GM19023 (cell line): ENCODE measurements around the gene LANCL1.
A peak's percentile ranks its signal among the peaks of the same experiment; 100 is the strongest.
"Not testable (repeated sequence)": the region's sequence is repeated elsewhere in the genome, so short reads cannot be mapped to it uniquely, and the experiment has no call there.

ENCODE experiments used
- ATAC-seq: cut with Tn5 transposase; IDR thresholded peaks from one replicate; pipeline ENCODE4 v1.9.1; 2021; ENCODE audit warnings: mild to moderate bottlenecking, moderate library complexity; ENCODE audit not compliant: unreplicated experiment

Gene LANCL1

DNA sequence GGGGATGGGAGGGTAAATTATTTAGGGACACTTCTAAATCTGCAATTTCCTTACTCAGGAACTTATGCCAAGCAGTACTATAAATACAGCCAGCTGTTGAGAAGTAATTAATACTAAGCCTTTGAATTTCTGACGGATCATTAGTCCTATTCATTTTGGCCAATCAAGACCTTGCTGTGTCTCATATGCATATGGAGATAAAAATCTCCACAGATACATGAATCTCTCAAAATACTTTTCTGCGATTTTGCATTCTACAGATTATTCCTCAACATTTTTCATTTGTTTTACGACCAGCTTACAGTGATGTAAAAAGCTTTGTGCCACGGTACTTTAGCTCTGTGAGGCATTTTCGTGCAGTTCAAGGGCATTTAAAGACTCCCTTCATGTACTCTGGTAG, 16.7 kb downstream of the LANCL1 start:
- no peak for ATAC-seq

GRCh38 chr2:210459407-210459806, 17.2 kb downstream of the LANCL1 start:
- no peak for ATAC-seq

GRCh38 chr2:210458395-210458794, 18.2 kb downstream of the LANCL1 start:
- ATAC-seq: no peak

GRCh38 chr2:210456571-210456970, 20.0 kb downstream of the LANCL1 start:
- ATAC-seq: no peak

- no peak for ATAC-seq
Measured at GRCh38 chr2:210454336-210454735, 22.2 kb downstream of the LANCL1 start.

GRCh38 chr2:210452194-210452593, 24.4 kb downstream of the LANCL1 start:
- no peak for ATAC-seq

DNA sequence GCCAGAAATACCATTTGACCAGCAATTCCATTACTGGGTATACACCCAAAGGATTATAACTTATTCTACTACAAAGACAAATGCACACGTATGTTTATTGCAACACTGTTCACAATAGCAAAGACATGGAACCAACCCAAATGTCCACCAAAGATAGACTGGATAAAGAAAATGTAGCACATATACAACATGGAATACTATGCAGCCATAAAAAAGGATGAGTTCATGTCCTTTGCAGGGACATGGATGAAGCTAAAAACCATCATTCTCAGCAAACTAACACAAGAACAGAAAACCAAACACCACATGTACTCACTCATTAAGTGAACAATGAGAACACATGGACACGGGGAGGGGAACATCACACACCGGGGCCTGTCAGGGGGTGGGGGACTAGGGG, 25.6 kb downstream of the LANCL1 start:
- not testable (repeated sequence) for ATAC-seq

DNA sequence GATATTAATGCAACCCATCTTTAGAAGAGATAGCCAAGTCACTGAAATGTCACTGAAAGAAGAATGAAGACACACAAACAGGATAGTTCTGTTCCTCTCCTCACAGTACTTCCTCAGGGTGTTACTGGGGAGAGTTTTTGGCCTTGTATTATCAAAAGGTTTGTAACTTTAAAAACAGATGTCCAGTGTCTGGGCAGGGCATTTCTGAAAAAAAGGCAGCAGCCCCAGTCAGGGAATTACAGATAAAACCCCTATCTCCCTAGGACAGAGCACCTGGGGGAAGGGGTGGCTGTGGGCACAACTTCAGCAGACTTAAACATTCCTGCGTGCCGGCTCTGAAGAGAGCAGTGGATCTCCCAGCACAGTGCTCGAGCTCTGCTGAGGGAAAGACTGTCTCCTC, 30.8 kb downstream of the LANCL1 start:
- no peak for ATAC-seq

DNA sequence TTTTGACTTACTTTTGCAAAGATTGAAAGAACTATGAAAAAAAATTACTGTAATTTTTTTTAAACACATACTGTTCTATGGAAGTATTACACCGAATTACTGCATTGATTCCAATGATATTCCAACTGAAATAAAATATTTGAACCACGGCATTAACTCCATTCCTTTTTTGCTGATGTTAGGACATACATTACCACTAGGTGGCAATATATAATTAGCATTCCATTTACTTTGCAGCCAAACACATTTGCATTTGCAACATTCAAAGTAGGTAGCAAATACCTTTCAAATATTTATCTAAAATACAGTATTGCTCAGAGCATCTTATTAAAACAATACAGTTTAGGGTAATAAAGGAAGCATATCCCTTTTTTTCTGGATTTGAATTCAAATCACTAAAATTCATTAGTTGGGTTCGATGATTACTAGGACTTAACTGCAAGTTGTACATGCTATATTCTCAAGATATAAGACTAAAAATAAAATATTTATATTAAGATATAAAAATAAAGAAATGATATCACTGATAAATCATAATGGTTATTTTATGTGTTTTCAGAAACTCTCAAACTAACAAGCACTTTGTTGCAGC, 31.3 kb downstream of the LANCL1 start:
- ATAC-seq: no peak

DNA sequence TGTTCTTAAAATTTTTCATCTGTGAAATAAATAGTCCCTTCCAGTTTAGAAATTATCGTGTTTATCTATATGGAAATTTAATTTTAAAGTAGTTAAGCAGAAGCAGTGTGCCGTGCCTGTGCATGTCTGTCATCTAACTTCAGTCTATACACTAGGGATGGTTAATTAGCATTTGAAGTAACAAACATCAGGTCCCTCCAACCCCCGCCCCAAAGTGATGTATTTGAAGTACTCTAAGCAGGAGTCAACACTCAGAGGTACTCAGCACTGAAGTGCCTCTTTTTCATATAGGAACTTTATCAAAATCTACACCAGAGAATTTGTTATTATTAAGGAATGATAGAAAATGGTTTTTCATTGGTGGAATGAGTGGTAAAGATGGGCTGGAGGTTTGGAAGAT, 33.0 kb downstream of the LANCL1 start:
- ATAC-seq: no peak

DNA sequence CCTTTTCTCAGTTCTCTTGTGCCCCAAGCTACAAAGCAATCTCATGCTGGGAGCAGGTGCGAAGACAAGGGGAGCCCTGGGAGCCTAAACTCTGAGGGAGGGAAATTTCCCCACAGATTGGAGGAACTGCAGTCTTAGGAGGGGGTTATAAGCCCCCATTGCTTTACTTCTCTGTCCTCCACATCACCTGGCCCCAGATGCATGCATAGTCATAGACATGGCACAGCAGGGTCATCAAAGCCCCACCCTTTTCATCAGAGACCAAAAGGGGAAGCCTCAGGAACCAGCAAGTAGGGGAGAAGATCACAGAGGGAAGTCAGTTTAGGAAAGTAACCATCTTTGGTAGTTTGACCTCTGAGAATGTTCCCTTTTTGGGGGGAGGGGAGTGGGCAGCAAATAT, 33.7 kb downstream of the LANCL1 start:
- ATAC-seq: peak; percentile 38

- ATAC-seq: peak; percentile 57
Measured at GRCh38 chr2:210442457-210442856, 34.1 kb downstream of the LANCL1 start.

GRCh38 chr2:210440206-210440605, 36.4 kb downstream of the LANCL1 start:
- ATAC-seq: no peak

GRCh38 chr2:210435439-210435838, 41.1 kb downstream of the LANCL1 start:
- ATAC-seq: no peak

GRCh38 chr2:210432633-210433032, 43.9 kb downstream of the LANCL1 start:
- ATAC-seq: no peak

GRCh38 chr2:210429403-210430137, 47.0 kb downstream of the LANCL1 start:
- ATAC-seq: no peak

DNA sequence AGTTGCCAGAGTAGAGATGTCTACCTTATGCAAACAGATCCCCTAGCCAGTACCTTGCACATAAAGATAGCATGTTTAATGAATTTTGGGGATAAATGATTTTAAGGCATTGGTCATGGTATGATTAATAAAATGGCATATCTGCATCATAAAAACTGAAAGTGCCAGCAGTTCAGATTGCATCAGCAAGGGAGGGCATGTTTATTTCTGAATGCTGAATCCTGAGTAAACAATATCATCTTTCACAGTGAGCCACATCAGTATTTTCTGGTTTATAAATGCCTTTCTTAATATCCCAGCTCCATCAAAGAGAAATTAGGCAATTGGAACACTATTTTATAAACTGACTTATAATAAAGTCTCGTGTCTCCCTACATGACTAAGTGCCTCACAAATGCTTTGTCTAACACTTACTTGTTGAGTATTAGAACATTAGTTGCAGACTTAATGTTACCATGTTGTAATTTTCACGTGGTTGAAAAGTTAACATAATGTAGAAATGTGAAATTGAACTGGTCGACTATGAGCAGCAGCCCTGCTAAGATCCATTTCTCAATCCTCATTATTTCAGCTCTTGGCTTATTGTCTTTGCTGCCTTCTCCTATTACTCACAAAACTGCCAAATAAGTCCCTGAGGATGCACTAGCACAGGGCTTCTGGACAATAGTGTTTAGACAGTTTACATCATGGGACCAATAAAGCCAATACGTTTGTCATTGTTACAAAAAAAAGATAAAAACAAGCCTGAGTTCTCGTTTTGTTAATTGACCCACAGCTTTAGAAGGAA, 48.0 kb downstream of the LANCL1 start:
- no peak for ATAC-seq

DNA sequence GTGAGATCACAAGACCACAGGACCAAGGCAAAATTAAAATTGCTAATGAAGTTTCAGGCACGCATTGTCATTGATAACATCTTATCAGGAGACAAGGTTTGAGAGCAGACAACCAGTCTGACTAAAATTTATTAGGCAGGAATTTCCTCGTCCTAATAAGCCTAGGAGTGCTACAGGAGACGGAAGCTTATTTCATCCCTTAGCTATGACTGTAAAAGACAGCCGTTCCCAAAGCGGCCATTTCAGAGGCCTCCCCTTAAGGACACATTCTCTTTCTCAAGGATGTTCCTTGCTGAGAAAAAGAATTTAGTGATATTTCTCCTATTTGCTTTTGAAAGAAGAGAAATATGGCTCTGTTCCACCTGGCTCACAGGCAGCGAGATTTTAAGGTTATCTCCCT, 49.2 kb downstream of the LANCL1 start:
- ATAC-seq: not testable (repeated sequence)

GRCh38 chr2:210422366-210422765, 54.2 kb downstream of the LANCL1 start:
- ATAC-seq: no peak

- no peak for ATAC-seq
Measured at GRCh38 chr2:210421916-210422315, 54.6 kb downstream of the LANCL1 start.

DNA sequence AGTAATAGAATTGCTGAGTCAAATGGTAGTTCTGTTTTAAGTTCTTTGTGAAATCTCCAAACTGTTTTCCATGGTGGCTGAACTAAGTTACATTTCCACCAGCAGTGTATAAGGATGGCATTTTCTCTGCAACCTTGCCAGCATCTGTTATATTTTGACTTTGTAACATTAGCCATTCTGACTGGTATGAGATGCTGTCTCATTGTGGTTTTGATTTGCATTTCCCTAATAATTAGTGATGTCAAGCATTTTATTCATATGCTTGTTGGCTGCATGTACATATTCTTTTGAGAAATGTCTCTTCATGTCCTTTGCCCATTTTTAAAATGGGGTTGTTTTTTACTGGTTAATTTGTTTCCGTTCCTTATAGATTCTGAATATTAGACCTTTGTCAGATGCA, 63.9 kb downstream of the LANCL1 start:
- ATAC-seq: no peak

- ATAC-seq: no peak
Measured at GRCh38 chr2:210410542-210410941, 66.0 kb downstream of the LANCL1 start.
